ENCODE data around the gene RIPPLY2.

DNA sequence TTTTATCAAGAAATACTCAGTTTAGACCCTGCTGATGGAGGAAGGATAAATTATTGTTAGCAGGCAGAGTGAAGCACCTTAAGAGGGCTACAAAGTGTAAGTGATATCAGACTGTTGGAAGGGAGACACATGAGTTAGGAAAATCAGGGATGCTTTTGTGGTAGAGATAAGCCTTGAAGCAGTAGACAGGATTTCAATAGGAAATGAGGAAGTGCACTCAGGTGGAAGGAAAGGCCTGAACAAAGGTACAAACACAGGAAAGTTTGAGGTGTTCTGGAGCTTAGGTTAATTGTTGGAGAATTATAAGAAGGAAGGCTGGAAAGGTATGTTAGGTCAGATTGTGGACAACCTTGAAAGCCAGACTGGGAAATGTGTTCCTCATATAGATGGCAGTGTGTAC is 13.9 kb downstream of the RIPPLY2 start:
- TF ChIP-seq, protein P1, sequence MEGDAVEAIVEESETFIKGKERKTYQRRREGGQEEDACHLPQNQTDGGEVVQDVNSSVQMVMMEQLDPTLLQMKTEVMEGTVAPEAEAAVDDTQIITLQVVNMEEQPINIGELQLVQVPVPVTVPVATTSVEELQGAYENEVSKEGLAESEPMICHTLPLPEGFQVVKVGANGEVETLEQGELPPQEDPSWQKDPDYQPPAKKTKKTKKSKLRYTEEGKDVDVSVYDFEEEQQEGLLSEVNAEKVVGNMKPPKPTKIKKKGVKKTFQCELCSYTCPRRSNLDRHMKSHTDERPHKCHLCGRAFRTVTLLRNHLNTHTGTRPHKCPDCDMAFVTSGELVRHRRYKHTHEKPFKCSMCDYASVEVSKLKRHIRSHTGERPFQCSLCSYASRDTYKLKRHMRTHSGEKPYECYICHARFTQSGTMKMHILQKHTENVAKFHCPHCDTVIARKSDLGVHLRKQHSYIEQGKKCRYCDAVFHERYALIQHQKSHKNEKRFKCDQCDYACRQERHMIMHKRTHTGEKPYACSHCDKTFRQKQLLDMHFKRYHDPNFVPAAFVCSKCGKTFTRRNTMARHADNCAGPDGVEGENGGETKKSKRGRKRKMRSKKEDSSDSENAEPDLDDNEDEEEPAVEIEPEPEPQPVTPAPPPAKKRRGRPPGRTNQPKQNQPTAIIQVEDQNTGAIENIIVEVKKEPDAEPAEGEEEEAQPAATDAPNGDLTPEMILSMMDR (IDR thresholded peaks at IDR 0.05) = no peak
- TF ChIP-seq POLR2A (IDR thresholded peaks at IDR 0.05) = no peak
